GM08714 (cell line): ENCODE data around the gene BLOC1S3.

ENCODE experiments used
- H3K4me3 ChIP-seq: fragments of 200-500 bp; sonication (Bioruptor generic); 2 replicates; pipeline ENCODE4 v1.5.1; 2014; ENCODE audit warnings: mild to moderate bottlenecking, low read length, inconsistent platforms
- ZNF274 ChIP-seq: IDR thresholded peaks from 2 replicates; pipeline ENCODE4 v1.6.1; 2012; ENCODE audit warnings: mild to moderate bottlenecking, low read depth, low read length

The BLOC1S3 gene

DNA sequence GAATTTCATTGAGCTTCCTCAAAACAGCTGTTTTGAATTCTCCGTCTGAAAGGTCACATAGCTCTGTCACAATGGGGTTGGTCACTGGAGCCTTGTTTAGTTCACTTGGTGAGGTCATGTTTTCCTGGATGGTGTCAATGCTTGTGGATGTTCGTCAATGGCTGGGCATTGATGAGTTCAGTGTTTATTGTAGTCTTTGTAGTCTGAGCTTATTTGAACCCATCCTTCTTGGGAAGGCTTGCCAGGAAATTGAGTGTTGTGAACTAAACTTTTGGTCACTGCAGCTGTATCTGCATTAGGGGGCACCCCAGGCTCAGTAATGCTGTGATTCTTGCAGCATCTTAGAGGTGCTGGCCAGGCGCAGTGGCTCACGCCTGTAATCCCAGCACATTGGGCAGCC lies 22.0 kb downstream of the BLOC1S3 start:
- no peak for TF ChIP-seq ZNF274

DNA sequence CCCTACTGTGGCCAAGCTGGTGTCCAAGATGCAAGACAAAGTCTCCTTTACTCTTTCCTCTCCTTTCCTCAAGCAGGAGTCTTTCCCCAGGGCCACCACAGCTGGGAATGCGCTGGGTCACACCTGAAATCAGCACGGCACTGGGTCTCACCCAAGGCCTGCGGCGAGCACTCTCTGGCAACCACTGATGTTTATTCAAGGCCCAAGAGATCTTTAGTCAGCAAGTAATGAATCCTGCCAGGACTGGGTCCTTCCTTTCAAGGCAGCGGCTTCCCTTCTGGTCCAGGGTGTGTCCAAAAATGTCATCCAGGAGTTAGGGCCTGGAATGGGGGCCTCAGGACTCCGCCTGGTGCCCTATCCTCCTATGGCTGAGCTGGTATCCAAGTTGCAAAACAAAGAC lies 24.1 kb downstream of the BLOC1S3 start:
- no peak for TF ChIP-seq ZNF274
- no peak overlapping the region for H3K4me3 ChIP-seq

More for the DNA sequence above, 22.0 kb downstream of the BLOC1S3 start:
- H3K4me3 ChIP-seq = no peak overlapping the region

DNA sequence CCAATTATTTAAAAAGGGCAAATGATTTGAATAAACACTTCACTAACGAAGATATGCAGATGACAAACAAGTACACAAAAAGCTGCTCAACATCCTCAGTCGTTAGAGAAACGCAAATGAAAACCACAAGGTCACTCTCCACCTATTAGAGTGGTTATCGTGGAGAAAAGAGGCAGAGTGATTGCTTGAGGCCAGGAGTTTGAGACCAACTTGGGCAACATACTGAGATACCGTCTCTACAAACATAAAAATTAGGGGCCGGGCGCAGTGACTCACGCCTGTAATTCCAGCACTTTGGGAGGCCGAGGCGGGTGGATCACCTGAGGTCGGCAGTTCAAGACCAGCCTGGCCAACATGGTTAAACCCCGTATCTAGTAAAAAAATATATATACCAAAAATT lies 27.2 kb downstream of the BLOC1S3 start:
- no peak for TF ChIP-seq ZNF274
- no peak overlapping the region for H3K4me3 ChIP-seq

DNA sequence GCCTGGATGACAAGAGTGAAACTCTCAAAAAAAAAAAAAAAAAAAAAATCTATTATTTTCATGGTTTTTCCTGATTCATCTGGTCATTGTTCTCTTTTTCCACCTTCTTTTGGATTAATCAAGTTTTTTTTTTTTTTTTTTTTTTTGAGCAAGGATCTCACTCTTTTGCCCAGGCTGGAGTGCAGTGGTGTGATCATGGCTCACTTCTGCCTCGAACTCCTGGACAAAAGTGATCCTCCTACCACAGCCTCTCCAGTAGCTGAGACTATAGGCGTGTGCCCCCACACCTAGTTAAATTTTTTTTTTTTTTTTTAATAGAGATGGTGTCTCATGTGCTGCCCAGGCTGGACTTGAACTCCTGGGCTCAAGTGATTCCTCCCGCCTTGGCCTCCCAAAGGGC lies 27.7 kb downstream of the BLOC1S3 start:
- TF ChIP-seq ZNF274 = no peak
- no peak overlapping the region for H3K4me3 ChIP-seq

DNA sequence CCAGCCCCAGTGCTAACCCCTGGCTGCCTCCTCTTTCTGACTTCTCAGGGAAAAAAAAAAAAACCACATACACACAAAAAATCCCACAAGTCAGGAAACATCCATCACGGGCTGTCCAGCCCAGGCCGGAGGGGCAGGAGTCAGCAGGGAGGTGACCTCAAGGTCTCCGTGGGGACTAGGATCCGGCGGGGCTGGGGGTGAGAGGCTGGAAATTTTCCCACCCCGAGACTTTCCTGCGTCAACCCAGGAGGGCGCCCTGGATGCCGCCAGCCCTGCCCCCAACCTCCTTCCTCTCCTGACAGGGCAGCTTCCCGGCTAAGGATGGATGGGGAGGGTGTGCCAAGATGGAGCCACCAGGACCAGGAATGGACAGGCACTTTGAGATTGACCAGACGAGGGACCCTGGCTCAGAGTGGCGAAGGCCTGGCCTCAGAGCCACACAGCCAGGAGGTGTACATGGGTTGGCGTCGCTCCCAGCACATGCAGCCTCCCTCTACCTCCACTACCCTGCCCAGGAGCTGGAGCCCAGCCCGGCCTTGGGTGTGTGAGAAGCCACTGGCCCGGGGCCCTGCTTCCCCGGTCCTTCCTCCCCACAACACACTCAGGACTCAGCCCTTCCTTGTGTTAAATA lies 33.3 kb downstream of the BLOC1S3 start:
- H3K4me3 ChIP-seq = no peak overlapping the region
- TF ChIP-seq ZNF274 = no peak

DNA sequence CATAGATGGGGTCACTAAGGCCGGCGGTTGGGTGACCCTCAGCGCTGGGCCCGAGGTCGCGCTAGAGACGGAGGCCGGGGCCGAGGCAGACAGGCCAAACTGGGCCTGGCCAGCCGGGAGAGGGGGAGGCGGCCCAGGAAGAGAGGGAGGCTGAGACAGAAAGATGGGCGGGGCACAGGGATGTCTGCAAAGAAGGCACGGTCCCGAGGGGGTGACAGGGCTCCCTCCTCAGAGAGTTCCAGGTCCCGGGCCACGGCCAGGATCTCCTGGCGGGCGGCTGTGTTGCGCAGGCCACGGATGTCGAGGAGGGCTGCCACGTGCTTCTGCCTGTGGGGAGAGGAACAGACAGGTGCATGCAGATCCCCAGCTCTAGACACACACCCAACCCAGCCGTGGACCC lies 34.4 kb downstream of the BLOC1S3 start:
- no peak overlapping the region for H3K4me3 ChIP-seq
- TF ChIP-seq ZNF274 = no peak

DNA sequence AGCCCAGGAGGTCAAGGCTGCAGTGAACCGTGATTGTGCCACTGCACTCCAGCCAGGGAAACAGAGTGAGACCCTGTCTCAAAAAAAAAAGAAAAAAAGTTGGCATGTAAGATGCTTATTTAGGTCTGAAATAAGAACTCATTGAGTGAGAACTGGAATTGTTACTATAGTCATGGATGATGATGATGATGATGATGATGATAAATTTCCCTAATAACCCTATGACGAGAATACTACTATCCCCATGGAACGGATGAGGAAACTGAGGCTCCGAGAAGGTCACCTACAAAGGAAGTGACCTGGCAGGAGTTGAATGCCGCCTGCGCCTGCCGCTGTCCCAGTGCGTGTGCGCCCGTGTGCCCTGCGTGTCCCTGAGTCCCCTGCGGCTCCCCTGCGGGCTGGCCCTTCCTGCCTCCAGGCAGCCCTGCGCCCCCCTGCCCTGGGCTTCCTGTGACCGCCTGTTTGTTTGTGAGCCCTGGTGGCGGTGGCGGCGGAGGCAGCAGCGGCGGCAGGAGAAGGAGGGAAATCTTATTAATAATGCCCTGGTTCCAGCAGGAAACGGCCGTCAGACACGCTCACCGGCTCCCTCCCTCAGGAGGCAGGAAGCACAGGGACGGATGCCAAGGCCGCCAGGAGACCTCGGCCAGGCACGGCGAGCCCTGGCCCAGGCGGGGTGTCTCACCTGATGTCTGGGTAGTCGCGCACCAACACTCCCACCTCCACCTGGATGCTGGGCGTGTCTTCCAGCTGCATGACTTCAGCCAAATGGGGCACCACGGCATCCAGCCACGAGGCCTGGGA lies 37.0 kb downstream of the BLOC1S3 start:
- no peak for TF ChIP-seq ZNF274
- no peak overlapping the region for H3K4me3 ChIP-seq

DNA sequence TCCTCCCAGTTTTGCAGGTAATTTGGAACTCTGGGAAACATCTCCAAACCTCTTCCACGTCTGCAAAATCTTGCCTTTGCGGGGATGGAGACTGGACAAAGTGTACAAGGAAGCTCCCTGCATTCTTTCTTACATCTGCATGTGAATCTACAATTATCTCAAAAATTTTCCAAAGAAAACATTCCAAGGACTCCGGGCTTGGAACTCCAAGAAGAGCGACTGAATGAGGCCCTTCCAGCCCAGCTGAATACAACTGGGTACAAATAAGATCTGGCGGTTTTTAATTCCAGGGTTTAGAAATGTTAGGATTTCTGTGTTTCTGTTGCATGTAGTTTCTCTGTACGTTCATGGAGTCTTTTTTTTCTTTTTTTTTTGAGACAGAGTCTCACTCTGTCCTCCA lies 38.1 kb downstream of the BLOC1S3 start:
- H3K4me3 ChIP-seq = no peak overlapping the region
- no peak for TF ChIP-seq ZNF274

DNA sequence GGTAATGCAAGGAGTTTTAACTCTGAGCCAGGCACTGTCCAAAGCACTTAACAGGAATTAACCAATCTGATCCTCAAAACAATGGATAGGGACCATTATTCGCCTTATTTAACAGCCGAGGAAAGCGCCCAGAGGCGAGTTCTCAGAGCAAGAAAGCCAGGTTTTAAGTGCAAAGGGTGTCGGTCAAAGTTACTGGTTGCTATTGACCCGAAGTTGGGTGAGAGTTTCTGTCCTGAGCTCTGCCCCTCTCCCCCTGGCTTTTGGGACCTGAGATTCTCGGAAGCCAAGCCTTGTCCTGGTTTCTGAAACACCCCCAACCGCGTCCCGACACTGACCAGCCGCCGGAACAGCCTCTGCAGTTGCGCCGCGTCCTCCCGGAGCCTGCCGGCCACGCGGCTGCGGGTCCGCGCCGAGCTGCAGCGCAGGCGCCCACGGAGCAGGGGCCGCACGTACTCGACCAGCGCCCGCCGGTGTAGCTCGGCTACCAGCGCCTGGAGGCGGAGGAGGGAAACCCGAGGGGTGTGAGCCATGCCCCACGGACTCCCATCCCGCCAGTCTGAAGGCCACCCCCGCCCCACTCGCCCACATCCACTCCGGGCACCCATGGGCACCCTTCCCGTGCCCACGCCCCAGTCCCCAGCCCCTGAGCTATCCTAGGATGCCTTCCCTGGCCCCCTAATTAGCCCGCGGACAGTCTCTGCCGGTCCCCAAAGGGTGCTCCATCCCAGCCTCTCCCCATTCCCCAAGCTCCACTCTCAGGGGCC lies 38.8 kb downstream of the BLOC1S3 start:
- no peak overlapping the region for H3K4me3 ChIP-seq
- TF ChIP-seq ZNF274 = no peak

DNA sequence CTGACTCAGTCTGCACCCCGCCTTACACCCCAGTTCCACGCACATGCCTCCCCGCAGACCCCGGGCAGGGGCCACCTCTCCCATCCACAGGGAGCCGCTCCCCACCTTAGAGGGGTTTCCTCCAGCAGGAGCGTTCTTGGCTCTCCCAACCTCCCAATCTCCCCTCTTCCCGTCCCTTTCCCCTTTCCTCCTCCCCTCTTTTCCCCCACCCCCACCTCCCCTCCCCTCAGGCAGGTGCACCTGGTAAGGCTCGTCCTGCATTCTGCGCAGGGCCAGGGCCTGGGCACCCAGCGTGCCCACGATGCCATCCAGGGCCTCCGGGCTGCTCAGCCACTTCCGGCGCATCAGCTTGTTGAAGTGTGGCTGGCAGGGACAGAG lies 39.4 kb downstream of the BLOC1S3 start:
- H3K4me3 ChIP-seq = no peak overlapping the region
- no peak for TF ChIP-seq ZNF274

DNA sequence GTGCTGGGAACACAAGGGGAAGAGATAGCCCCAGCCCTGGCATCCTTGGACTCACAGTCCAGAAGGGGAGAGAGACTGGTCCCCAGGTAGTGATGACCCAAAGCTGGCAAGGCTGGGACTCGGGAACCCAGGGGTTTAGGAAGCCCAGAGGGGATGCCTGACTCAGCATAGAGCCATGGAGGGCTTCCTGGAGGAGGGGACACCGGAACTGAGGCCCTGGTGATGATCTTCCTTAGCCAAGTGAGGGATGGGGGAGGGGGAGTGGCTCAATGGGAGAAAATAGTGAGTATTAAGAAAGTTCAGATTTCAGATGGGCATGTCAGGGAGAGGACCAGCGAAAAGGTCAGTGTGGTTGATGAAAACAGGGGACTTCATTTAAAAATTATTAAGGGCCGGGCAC lies 39.8 kb downstream of the BLOC1S3 start:
- TF ChIP-seq ZNF274 = no peak
- no peak overlapping the region for H3K4me3 ChIP-seq

DNA sequence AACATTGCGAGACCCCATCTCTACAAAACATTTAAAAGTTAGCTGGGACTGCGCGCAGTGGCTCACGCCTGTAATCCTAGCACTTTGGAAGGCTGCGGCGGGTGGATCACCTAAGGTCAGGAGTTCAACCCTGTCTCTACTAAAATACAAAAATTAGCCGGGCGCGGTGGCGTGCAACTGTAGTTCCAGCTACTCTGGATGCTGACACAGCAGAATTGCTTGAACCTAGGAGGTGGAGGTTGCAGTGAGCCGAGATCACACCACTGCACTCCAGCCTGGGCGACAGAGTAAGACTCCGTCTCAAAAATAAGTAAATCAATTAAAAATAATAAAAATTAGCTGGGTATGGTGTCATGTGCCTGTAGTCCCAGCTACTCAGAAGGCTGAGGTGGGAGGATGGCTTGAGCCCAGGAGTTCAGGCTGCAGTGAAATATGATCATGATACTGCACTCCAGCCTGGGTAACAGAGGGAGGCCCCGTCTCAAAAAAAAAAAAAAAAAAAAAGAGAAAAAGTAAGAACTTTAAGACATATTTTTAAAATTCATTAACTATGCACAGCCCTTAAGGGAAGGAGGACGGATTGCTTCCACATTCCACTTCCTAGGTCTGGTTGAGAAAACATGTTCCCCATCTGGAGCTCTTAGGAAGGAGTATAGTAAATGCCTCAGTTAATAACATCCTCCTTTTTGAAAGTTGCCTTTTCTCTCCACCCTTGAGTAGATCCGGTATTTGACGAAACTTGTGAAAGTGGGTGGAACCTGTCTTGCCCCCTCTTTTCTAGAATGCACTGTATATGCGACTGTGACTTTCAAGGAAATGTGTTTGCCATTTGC lies 40.5 kb downstream of the BLOC1S3 start:
- H3K4me3 ChIP-seq = no peak overlapping the region
- TF ChIP-seq ZNF274 = no peak

DNA sequence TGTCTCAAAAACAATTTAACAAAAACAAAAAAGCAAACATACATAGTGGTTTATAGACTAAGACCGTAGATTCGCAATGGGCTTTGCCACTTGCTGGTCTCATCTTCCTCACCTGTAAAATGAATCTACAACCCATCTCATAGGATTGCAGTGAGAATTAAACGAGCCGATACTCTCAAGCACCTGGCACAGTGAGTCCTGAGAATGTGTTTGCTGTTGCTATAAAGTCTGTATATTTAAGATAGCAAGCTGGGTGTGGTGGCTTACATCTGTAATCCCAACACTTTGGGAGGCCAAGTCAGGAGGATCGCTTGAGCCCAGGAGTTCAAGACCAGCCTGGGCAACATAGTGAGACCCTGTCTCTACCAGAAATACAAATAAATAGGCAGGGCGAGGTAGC lies 44.1 kb downstream of the BLOC1S3 start:
- no peak for TF ChIP-seq ZNF274
- H3K4me3 ChIP-seq = no peak overlapping the region

DNA sequence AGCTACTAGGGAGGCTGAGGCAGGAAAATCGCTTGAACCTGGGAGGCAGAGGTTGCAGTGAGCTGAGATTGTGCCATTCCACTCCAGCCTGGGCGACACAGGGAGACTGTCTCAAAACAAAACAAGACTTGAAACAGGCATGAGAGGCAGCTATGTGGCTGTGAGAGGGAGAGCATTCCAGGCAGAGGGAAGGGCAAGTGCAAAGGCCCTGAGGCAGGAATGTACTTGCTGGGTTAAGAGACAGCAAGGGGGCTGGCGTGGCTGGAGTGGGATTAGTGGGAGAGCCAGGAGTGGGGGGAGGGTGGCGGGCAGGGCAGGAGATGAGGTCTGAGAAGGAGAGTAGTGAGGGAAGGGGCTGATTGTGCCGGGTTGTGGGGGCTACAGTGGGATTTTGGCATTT lies 45.3 kb downstream of the BLOC1S3 start:
- no peak for TF ChIP-seq ZNF274

More for the DNA sequence above, 45.3 kb downstream of the BLOC1S3 start:
- H3K4me3 ChIP-seq = no peak overlapping the region
